Activated CD4-positive, alpha-beta memory T cell treated with anti-CD3 and anti-CD28 coated beads for 36 hours (primary cell): ENCODE measurements around the gene CPE. TPM values are rescaled to one million over a fixed set of nuclear protein-coding genes. Genes with fewer than 3 reads are reported as not detected.

ENCODE experiments used
- CTCF ChIA-PET: fragments of 350-600 bp; sonication (Branson Sonifier 250); formaldehyde crosslinking; loops from one replicate; lab custom pipeline; 2021; ENCODE audit warnings: antibody characterized with exemption, inconsistent platforms; lab: Charles Lee
- POLR2A ChIA-PET: fragments of 350-600 bp; sonication (Branson Sonifier 250); formaldehyde crosslinking; loops from one replicate; lab custom pipeline; 2021; ENCODE audit warnings: antibody characterized with exemption; lab: Charles Lee
- DNase-seq: peaks from one replicate; pipeline ENCODE4 v3.0.0-alpha.2; 2020
- H3K27ac Mint-ChIP-seq: one replicate; pipeline ENCODE4 v1.8.0; 2021; ENCODE audit warnings: mixed read lengths
- H3K27me3 Mint-ChIP-seq: one replicate; pipeline ENCODE4 v1.8.0; 2021; ENCODE audit warnings: mixed read lengths
- H3K36me3 Mint-ChIP-seq: one replicate; pipeline ENCODE4 v1.8.0; 2021; ENCODE audit warnings: mixed read lengths
- H3K4me1 Mint-ChIP-seq: one replicate; pipeline ENCODE4 v1.8.0; 2021; ENCODE audit warnings: low read depth, mixed read lengths
- H3K4me3 Mint-ChIP-seq: one replicate; pipeline ENCODE4 v1.8.0; 2021; ENCODE audit warnings: mild to moderate bottlenecking, mixed read lengths
- H3K9me3 Mint-ChIP-seq: one replicate; pipeline ENCODE4 v1.8.0; 2021; ENCODE audit warnings: mixed read lengths
- intact Hi-C: fragments of 100-400 bp; cut with micrococcal nuclease; formaldehyde crosslinking; loops from one replicate; pipeline ENCODE4 v1.15.1; 2023
- total RNA-seq, 2 experiments: library from RNA; stranded (reverse); gene quantifications; one replicate each; pipeline ENCODE4 v1.2.3, GENCODE V29; 2021

The CPE gene
- total RNA-seq, 2 experiments from 2014 or later: not detected

- Mint-ChIP-seq H3K27ac (no peak overlapping the region), H3K36me3 (peaks cover 3% of the 10 kb centered on the region), H3K4me1 (no peaks in the 10 kb centered on the region), H3K9me3 (no peaks in the 10 kb centered on the region), H3K4me3 (no peak overlapping the region), H3K27me3 (peaks cover 2% of the 10 kb centered on the region)
- intact Hi-C loops: no loop called here
- no peak for DNase-seq
- ChIA-PET CTCF (interaction anchor here (1.2 to 5.5 kb wide), 2 partner anchors 18 to 215 kb away, joined by 3 to 55 read pairs; partner anchors contain the start of gene MSMO1), POLR2A (no interaction called here)
These were observed 33.0 kb upstream of the CPE start for GRCh38 chr4:165345666-165346417.

GRCh38 chr4:165347647-165348569, 30.9 kb upstream of the CPE start:
- Mint-ChIP-seq H3K4me1 (no peaks in the 10 kb centered on the region), H3K27me3 (peaks cover 12% of the 10 kb centered on the region), H3K4me3 (no peak overlapping the region), H3K9me3 (no peaks in the 10 kb centered on the region), H3K36me3 (peaks cover 2% of the 10 kb centered on the region), H3K27ac (no peak overlapping the region)
- POLR2A ChIA-PET: no interaction called here
- CTCF ChIA-PET: interaction anchor here (1.1 to 4.6 kb wide), 2 partner anchors 216 to 235 kb away, joined by 3 to 23 read pairs; partner anchors contain the start of gene TMEM192
- no peak for DNase-seq
- intact Hi-C loops: no loop called here

- Mint-ChIP-seq H3K27me3 (peaks cover 24% of the 10 kb centered on the region), H3K9me3 (no peaks in the 10 kb centered on the region), H3K27ac (no peak overlapping the region), H3K4me1 (no peaks in the 10 kb centered on the region), H3K36me3 (no peaks in the 10 kb centered on the region), H3K4me3 (no peak overlapping the region)
- POLR2A ChIA-PET: no interaction called here
- DNase-seq: no peak
- intact Hi-C loops: no loop called here
- CTCF ChIA-PET: interaction anchor here (0.9 to 4.6 kb wide), 3 partner anchors 8 to 220 kb away, joined by 3 to 23 read pairs (median 3); no protein-coding TSS in a partner anchor
These were observed 27.3 kb upstream of the CPE start for GRCh38 chr4:165351359-165352130.

GRCh38 chr4:165355900-165356300, 22.9 kb upstream of the CPE start:
- CTCF ChIA-PET: interaction anchor here (0.6 to 2.0 kb wide), 5 partner anchors 14 to 245 kb away, joined by 3 to 6 read pairs (median 5); partner anchors contain the start of gene CPE
- POLR2A ChIA-PET: interaction anchor here (0.7 kb wide), 1 partner anchor 147 kb away, joined by 3 read pairs; no protein-coding TSS in a partner anchor
- H3K4me1 Mint-ChIP-seq: no peaks in the 10 kb centered on the region
- peaks cover 38% of the 10 kb centered on the region for H3K27me3 Mint-ChIP-seq
- no peak overlapping the region for H3K27ac Mint-ChIP-seq
- H3K4me3 Mint-ChIP-seq: no peak overlapping the region
- H3K9me3 Mint-ChIP-seq: no peaks in the 10 kb centered on the region
- peak; percentile 21 for DNase-seq
- intact Hi-C loops: loop anchor here (2.0 kb wide), 1 partner anchor 109 kb away; no protein-coding TSS in a partner anchor
- no peaks in the 10 kb centered on the region for H3K36me3 Mint-ChIP-seq

- Mint-ChIP-seq H3K9me3 (no peaks in the 10 kb centered on the region), H3K36me3 (no peaks in the 10 kb centered on the region), H3K27ac (no peak overlapping the region), H3K4me3 (no peak overlapping the region), H3K27me3 (peaks cover 38% of the 10 kb centered on the region), H3K4me1 (no peaks in the 10 kb centered on the region)
- intact Hi-C loops: no loop called here
- DNase-seq: no peak
- POLR2A ChIA-PET: no interaction called here
- CTCF ChIA-PET: interaction anchor here (0.7 to 1.0 kb wide), 2 partner anchors 8 to 17 kb away, joined by 3 read pairs; no protein-coding TSS in a partner anchor
These were observed 19.3 kb upstream of the CPE start for GRCh38 chr4:165359506-165359905.

GRCh38 chr4:165360041-165360695, 18.6 kb upstream of the CPE start:
- Mint-ChIP-seq H3K36me3 (no peaks in the 10 kb centered on the region), H3K4me1 (no peaks in the 10 kb centered on the region), H3K9me3 (no peaks in the 10 kb centered on the region), H3K27ac (no peak overlapping the region), H3K4me3 (no peak overlapping the region), H3K27me3 (peaks cover 38% of the 10 kb centered on the region)
- POLR2A ChIA-PET: no interaction called here
- CTCF ChIA-PET: interaction anchor here (0.7 to 1.0 kb wide), 2 partner anchors 9 to 16 kb away, joined by 3 read pairs; no protein-coding TSS in a partner anchor
- no peak for DNase-seq
- intact Hi-C loops: no loop called here

GRCh38 chr4:165360985-165361670, 17.7 kb upstream of the CPE start:
- Mint-ChIP-seq H3K27ac (no peak overlapping the region), H3K4me3 (no peak overlapping the region), H3K4me1 (no peaks in the 10 kb centered on the region), H3K9me3 (no peaks in the 10 kb centered on the region), H3K36me3 (no peaks in the 10 kb centered on the region), H3K27me3 (peaks cover 32% of the 10 kb centered on the region)
- intact Hi-C loops: no loop called here
- ChIA-PET POLR2A (no interaction called here), CTCF (no interaction called here)
- DNase-seq: no peak

- H3K4me3 Mint-ChIP-seq: no peak overlapping the region
- H3K4me1 Mint-ChIP-seq: no peaks in the 10 kb centered on the region
- no peak for DNase-seq
- ChIA-PET POLR2A (no interaction called here), CTCF (interaction anchor here (0.6 kb wide), 1 partner anchor 15 kb away, joined by 5 read pairs; no protein-coding TSS in a partner anchor)
- no peaks in the 10 kb centered on the region for H3K9me3 Mint-ChIP-seq
- intact Hi-C loops: no loop called here
- no peak overlapping the region for H3K27ac Mint-ChIP-seq
- no peaks in the 10 kb centered on the region for H3K36me3 Mint-ChIP-seq
- H3K27me3 Mint-ChIP-seq: peaks cover 32% of the 10 kb centered on the region
These were observed 17.0 kb upstream of the CPE start for GRCh38 chr4:165361810-165362209.

GRCh38 chr4:165364452-165365080, 14.2 kb upstream of the CPE start:
- peaks cover 24% of the 10 kb centered on the region for H3K27me3 Mint-ChIP-seq
- no peaks in the 10 kb centered on the region for H3K36me3 Mint-ChIP-seq
- ChIA-PET POLR2A (no interaction called here), CTCF (interaction anchor here (1.4 kb wide), 1 partner anchor 10 kb away, joined by 4 read pairs; no protein-coding TSS in a partner anchor)
- intact Hi-C loops: no loop called here
- no peaks in the 10 kb centered on the region for H3K4me1 Mint-ChIP-seq
- H3K9me3 Mint-ChIP-seq: no peaks in the 10 kb centered on the region
- no peak overlapping the region for H3K4me3 Mint-ChIP-seq
- no peak for DNase-seq
- H3K27ac Mint-ChIP-seq: no peak overlapping the region

- POLR2A ChIA-PET: no interaction called here
- no peaks in the 10 kb centered on the region for H3K9me3 Mint-ChIP-seq
- H3K4me1 Mint-ChIP-seq: no peaks in the 10 kb centered on the region
- CTCF ChIA-PET: no interaction called here
- intact Hi-C loops: no loop called here
- H3K27ac Mint-ChIP-seq: no peak overlapping the region
- peaks cover 6% of the 10 kb centered on the region for H3K27me3 Mint-ChIP-seq
- no peaks in the 10 kb centered on the region for H3K36me3 Mint-ChIP-seq
- H3K4me3 Mint-ChIP-seq: no peak overlapping the region
- DNase-seq: no peak
These were observed 11.8 kb upstream of the CPE start for GRCh38 chr4:165367040-165367439.
